ENCODE measurements around the gene EIF2AK3.
"Not testable (repeated sequence)": the region's sequence is repeated elsewhere in the genome, so short reads cannot be mapped to it uniquely, and the experiment has no call there.

EIF2AK3 gene

GRCh38 chr2:88632569-88632968, 5.3 kb upstream of the EIF2AK3 start:
- DNase-seq, result no peak

DNA sequence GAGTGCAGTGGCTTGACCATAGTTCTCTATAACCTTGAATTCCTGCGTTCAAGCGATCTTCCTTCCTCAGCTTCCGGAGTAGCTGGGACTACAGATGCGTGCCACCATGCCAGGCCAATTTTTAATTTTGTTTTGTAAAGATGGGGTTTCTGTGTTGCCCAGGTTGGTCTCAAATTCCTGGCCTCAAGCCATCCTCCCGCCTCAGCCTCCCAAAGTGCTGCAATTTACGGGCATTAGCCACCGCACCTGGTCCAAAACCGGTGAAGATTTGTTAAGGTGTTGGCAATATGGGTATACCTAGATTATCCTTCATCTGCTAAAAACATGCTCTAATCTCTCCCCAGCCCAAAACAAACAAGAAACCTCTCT, 1.3 kb upstream of the EIF2AK3 start:
- no peak for DNase-seq

- peak; percentile 80 for DNase-seq
Measured at GRCh38 chr2:88627856-88628570, 749 bp upstream of the EIF2AK3 start.

DNA sequence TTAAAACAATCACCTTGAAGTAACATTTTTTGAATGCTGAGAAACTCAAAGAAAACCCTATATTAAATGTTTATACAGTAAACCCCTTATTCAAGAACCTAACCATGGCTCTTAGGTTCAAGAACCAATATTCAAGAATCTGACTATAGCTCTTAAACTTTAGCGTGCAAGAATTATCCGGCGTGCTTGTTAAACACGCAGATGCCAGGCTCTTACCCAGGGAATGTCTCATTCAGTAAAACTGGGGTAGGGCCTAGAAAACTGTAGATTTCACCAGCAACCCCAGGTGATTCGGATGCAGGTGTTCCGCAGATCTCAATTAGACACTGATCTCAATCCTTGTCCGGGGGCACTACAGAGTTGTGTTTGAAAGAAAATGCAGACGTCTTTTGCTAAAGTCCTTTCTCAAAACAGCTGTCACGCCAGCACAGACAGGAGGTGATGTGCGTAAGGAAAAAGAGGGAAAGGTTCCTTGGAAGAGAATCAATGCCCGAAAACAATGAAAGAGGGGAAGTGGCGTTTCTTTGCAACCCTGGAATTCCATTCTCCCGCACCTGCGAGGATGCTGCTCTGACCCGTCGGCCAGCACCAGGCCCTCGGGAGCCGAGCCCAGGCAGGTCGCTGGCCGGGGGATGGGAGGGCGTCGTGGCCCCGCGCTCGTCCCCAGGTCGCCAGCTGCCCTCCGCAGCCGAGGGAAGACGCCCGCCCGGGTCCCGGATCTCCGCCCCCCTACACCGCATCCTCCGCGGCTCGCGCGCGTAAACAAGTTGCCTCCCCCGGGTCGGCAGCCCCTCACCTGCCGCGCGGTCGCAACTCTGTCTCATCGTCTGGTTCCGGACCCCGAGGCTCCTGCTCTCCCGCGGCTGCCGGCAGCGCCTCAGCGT, 851 bp downstream of the EIF2AK3 start:
- no peak for DNase-seq

DNA sequence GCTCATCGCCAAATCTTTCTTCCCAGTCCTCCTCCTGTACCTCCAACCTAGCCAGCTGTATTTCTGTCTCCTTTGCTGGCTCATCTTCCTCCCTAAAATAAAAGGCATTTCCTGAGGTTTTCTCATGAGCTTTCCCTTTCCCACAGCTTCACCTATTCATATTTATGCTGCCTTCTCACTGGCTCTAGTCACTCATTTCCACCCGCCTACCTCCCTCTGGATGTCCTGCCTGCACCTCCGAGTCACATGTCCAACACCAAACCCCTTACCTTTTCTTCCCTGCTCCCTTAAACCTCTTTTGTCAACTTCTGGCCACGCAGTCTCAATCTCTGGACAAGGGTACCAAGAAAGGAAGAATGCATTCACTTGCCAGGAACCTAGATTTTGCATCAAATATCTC, 2.8 kb downstream of the EIF2AK3 start:
- no peak for DNase-seq

DNA sequence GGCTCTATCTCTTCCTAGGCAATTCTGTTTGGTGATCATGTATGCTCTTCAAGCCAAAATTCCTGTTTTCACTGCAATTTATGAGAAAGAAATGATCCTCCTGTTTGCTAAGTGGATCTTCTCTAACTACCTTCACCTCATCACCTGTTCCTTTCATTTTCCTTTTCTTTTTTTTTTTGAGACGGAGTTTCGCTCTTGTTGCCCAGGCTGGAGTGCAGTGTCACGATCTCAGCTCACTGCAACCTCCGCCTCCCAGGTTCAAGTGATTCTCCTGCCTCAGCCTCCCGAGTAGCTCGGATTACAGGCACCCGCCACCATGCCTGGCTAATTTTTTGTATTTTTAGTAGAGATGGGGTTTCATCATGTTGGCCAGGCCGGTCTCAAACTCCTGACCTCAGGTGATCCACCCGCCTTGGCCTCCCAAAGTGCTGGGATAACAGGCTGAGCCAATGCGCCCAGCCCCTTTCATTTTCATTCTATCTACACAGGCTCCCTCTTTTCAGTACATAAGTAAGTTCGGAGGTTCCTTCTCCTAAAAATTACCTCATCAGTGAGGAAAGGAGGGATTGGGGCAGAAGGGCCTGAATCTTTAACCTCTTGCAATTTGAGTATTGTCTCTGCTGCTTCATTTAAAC, 3.3 kb downstream of the EIF2AK3 start:
- DNase-seq, result not testable (repeated sequence)

DNA sequence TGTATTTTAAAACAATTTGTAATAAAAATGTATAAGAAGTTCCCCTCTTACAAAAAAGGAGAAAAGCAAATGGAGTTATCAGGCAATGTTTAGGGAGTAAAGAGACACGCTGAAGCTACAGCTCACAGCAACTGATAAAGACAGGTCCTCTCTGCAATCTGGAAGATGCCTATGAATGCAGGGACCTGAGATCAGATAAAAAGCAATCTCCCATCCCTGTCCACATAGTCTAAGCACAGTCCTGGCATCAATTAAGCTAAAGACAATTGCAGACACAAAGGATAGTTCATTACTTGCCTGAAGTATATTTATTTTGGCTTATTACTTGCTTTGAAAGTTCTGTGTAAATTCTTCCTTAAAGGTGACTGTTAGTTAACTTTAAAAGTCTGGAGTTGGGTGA, 5.0 kb downstream of the EIF2AK3 start:
- DNase-seq, result no peak

DNA sequence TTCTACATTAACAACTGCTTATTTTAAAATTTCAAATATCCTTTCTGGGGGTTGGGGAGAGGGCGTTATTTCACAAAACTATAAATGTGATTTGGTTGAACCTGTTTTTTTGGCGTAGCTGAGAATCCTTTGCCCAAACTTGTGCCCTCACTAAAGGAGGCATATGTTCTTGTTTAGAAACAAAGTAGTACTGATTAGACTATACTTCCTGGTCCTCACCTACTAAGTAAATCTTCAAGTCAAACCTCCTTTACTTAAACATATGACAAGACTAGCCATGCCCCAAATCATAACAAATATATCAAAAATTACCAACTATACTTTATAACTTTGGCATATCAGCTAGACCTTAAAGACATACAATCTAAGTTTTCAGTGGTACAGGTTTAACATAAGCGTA, 5.8 kb downstream of the EIF2AK3 start:
- DNase-seq, result no peak

- DNase-seq, result no peak
Measured at GRCh38 chr2:88620015-88620414, 7.2 kb downstream of the EIF2AK3 start.

- DNase-seq, result no peak
Measured at GRCh38 chr2:88615822-88616221, 11.4 kb downstream of the EIF2AK3 start.

GRCh38 chr2:88614497-88615157, 12.6 kb downstream of the EIF2AK3 start:
- no peak for DNase-seq

GRCh38 chr2:88613921-88614320, 13.3 kb downstream of the EIF2AK3 start:
- no peak for DNase-seq

GRCh38 chr2:88608184-88608583, 19.1 kb downstream of the EIF2AK3 start:
- DNase-seq, result no peak

DNA sequence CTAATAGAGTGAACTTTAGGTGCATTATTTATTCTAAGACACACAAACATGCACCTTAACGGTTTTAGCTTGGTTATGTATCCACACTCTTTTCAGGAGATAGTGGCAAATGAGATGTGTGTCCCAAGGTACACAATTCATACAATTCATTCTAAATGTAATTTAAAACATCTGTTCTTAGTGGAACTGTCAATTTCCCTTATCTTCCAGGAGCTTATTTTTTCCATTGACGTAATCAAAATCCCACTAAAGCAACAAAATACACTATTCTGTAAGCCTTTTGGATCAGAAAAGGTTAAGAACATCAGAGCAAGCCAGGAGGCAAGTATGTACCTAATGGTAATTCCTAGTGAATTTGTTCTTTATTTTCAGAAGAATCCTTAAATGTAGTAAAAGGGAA, 19.8 kb downstream of the EIF2AK3 start:
- DNase-seq, result no peak

DNA sequence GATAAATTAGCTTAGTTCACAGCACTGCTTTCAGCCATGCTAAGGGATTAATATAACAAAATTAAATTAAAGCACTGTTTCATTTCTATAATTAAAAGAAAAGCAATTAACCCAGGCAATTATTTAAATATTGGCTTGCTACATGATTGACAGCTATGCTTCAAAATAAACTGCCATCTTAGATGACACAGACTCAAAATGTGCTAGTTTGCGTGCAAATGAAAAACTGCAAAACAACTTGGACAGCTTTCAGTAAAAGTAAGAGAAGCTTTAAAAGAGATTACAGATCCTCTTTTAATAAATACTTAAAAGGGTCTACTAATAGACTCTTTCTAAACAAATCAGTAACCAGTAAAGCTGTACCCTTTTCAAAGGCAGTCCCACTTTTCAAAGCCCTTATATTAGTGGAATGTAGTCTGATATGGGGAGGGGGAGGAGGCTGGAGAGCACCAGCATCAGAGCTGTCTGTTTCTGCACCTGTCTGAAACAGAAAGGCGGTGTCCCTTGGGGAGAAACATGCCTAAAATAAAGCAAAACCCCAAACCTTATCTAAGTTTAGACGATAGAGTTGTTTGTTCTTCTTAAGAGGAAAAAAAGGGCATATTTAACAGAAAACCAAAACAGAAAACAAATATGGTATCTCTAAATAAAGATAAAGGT, 20.8 kb downstream of the EIF2AK3 start:
- DNase-seq, result no peak

GRCh38 chr2:88603146-88603545, 24.1 kb downstream of the EIF2AK3 start:
- DNase-seq, result no peak

DNA sequence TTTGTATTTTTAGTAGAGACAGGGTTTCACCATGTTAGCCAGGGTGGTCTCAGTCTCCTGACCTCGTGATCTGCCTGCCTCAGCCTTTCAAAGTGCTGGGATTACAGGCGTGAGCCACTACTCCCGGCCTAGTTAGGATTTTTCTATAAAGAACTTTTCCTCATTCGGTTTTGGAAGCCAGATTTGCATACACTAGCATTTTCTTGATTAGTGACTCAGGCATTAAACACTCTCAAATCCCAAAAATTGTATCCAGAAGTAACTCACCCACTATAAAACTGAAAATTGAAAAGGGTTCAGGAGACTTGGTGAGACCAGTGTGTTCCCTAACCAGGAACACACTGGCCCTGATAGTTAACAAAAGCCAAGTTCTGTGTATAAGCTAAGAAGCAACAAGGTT, 25.2 kb downstream of the EIF2AK3 start:
- no peak for DNase-seq

GRCh38 chr2:88601286-88601685, 26.0 kb downstream of the EIF2AK3 start:
- peak in 1 of 2 experiments; percentile 51 for DNase-seq

GRCh38 chr2:88600038-88600465, 27.2 kb downstream of the EIF2AK3 start:
- peak; percentile 72 to 88 for DNase-seq

DNA sequence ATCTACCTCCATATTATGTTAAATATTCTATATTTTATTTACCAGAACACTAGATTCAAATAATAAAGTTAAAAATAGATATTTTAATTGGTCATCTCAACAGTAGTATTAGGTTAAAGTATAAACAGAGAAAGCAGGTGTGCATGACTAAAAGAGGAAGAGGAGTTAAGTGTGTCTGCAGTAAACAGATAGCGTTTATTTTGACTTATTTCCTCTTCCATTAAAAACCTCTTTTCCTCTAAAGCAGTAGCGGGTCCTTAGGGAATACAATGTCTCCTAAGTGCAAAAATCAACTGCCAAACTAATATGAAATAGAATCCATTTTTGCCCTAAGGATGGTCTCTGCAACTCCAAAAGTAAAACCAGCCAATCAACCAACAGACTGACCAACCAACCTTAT, 27.7 kb downstream of the EIF2AK3 start:
- peak in 1 of 2 experiments; percentile 23 for DNase-seq

DNA sequence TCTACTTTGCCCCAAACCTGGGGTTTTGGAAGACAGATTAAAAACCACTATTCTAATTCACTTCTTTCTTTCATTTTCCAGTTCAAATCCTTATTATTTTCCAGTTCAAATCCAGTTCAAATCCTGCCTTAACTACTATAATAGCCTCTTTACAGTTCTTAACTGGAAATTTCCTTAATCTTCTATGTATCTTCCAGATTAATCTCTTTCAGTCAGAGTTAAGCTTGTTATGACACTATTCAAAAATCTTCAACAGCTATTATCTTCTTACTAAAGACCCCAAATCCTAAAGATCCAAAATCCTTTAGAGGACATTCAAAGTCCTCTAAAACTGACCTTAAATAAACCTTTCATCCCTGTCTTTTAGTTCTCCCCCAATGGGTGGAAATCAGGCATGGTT, 30.1 kb downstream of the EIF2AK3 start:
- no peak for DNase-seq

DNA sequence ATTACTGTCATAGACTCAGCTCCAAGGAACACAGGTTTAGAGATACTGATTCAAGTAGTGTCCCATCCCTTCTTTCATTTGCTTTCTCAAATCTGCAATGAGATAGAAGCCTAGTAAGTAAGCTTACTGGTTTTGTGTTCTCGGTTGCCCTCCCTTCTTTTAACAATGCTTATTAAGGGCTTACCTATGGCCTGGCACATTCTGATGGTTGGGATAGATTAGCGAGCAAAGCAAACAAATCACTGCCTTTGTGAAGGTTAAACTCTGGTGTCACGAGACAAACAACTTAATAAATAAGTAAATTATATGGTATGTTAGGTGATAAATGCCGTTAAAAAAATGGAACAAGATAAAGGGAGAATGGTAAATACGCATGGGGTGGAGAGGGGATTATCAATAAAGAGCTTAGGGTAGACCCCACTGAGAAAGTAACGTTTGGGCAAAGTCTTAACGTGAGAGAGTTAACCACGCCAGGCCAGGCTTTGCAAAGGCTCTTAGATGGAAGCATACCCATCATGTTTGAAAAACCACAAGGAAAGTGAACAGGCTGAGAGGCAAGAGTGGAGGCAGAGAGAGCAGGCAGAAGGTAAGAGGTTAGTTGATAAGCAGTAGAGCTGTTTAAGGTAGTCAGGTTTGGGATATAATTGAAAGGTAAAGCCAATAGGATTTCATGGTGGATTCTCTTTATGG, 31.0 kb downstream of the EIF2AK3 start:
- DNase-seq, result no peak
